GM18517 (cell line): ENCODE measurements around the gene PPM1A.

Experiments
- ATAC-seq: cut with Tn5 transposase; IDR thresholded peaks from one replicate; pipeline ENCODE4 v1.9.1; 2021; ENCODE audit warnings: mild to moderate bottlenecking, moderate library complexity; ENCODE audit not compliant: unreplicated experiment

Gene PPM1A

DNA sequence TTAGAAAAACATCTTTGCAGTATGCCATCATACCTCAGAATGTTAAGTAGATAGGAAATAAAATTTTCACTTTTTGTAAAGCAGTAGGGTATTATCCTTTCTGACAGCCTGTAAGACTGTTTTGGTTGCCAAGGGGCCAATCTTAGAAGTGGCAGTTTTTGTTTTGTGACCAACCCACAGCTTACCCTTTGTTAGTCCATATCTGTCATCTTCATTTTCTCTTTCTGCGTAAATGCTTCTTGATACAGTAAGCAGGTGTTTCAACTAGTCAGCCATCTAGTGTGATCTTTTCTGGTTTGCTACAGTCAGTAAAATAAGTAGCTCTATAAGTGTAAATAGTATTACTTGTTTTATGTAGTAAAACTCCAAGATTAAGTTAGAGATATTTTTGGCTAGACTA, 8.8 kb downstream of the PPM1A start:
- no peak for ATAC-seq

DNA sequence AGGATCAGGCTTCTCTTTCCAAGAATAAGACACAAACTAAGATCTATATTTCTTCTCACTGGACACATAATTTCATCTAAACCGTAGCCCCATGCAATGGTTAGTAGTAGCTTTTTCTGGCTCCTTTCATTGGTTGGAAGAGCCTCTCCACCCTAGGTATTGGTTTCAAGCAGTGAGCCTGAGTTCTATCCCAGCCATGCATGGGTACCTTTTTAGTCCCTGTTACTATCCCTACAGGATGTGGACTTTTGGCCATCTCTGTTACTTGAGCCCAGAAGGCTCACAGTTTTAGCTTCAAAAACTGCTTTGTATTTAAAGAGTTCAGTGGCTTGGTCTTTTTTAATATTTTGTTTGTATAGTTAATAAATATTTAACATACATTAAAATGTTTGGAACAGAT, 16.1 kb downstream of the PPM1A start:
- no peak for ATAC-seq

DNA sequence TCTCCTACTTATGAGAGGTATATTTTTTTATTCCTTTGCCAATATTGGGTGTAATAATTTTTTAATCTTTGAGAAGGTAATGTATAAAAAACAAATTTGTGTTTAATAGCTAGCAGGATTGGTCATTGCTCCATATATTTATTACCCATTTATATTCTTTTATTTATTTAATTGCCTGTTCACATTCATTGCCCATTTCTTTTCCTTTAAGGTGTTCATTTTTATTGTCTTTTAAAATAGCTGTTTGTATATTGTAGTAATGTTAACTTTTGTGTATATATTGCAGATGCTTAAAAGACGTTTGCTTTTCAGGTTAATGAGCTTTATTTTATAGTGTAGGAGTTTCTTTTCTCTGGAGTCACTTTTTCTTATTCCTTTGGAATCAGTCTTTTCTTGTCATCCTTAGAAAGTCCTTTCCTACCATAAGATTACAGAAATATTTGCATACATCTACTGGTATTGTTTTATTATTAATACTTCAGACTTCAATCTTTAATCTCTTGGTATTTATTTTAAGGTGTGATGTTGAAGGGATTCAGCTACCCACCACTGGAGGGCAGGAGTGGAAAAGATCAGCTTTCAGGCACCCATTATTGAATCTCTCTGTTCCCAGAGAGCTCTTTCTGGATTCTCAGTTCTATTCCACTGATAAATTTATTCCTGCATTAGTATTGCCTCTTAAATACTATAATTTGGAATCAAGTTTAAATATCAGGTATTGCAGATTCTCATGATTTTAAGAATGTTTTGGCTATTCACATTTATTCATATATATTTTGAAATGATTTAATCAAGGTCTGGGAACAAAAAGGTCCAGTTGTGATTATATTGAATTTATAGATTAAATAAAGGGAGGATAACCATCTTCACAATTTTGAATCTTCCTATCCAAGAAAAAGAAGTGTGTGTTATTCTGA, 17.3 kb downstream of the PPM1A start:
- no peak for ATAC-seq

DNA sequence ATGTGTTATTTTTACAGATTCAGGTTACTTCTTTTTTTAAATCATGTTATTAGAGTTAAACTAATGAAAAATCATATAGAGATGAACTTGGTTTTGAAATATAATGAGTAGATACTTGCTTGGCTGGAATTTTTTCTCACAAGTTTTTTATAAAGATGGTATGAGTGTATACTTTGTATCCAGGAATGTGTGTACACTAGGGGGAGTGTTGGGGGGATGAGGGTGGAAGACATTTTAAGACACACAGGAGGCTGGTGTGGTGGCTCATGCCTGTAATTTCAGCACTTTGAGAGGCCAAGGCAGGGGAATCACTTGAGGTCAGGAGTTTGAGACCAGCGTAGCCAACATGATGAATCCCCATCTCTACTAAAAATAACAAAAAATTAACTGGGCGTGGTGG, 23.2 kb downstream of the PPM1A start:
- ATAC-seq = no peak

DNA sequence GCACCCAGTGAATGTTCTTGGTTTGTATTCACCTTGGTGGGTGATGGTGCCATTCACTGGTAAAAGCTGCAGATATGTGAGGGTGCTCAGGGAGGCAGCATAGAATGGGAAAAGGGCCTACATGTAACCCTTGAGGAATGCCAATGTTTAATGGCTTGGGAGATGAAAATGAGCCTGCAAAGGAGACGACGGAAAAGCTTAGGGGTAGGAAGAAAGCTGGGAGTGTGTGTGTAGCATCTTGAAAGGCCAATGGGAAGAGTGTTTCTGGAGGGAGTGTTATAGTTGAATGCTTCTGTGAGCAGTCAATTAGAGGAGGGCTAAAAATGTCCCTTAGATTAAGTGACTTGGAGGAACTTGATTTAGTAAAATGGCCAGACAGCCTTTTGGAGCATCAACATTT, 24.9 kb downstream of the PPM1A start:
- no peak for ATAC-seq

DNA sequence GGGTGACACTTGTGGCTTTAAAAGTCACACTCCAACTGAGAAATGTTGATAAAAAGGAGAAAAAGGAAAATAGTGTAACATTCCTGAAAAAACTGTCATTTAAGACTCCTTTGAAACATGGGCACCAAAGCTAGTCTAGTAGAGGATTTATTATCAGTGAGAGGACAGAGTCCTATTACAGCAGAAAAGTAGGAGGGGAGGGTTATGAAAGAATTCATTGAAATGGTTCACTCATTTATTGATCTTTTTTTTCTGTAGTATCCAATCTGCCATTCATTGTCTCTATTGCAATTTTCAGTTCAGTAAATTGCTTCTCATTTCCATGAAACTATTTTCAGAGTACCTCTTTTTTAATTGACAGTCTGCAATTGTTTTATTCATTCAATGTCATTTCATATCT, 25.4 kb downstream of the PPM1A start:
- no peak for ATAC-seq

DNA sequence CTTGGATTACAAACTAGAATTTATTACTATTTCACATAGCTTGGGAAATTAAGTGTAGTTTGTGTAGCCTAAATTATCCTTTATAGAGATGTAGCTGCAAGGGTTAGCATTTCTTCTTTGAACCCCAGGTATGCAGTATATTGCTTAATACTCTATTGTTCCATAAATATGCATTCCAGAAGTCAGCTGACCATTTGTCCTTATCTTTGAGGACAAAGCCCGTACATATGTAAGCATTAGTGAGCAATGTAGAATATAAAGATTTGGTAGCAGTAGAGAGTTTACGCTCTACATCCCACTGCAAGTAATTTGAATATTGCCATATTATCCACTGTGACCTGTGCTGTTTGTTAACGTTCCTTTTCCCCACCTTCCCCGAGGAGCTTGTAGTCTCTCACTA, 26.9 kb downstream of the PPM1A start:
- no peak for ATAC-seq

DNA sequence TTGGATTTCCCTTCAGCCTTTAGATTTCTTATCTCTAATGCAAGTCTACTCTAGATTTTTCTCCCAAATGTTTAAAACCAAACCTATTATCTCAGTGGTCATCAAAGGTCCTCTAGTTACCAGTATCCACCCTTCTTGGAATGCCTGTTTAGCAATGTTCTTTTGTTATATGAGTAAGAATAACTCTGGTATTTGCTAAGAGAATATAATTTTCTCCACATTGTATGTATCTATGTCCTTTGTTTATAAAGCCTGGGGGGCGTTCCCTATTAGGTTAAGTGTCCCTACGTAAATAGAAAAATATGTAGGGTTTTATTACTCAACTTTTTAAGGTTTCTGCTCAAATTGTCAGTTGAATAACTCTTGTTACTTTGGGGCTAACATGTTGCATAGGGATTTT, 27.3 kb downstream of the PPM1A start:
- no peak for ATAC-seq

DNA sequence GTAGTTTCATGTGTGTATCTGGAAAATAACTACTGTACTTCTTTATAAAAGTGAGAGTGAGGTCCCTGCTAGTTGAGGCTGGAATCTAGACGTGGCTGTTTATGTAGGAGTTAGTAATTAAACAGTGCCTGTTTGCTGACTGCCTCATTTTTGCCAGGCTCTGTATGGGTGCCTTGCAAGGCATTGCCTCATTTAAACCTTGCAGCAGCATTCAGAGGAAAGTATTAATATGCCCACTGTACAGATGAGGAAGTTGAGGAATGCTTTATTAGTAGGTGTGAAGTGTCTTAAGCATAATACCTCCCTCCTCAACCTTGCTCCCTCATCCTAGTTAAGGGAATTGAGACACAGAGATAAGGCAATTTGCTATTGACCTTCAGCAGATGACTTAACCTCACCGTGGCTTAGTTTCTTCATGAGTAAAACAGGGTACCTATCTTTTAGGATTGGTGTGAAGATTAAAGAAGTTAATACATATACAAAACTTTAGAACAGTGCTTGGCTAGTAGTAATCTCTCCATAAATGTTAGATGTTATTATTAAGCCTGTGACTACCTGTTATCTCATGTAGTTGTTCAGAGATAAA, 28.7 kb downstream of the PPM1A start:
- ATAC-seq = no peak

DNA sequence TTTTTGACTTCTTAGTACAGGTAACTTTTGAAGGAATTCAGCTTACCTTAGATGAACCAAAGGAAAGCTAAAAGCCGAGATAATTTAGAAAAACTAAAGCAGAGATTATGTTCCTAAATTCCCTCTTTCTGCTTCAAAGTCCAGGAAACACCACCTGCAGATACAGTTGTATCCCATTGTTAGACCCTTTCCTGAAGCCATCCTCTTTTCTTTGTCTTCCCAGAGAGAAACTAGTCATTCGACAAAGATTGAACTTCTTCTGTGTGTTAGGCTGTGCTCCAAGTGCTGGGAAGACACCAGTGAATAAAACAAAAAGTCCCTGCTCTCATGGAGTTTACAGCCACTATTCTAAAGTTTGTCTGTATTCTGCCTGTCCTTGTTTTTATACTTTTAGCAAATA, 29.3 kb downstream of the PPM1A start:
- no peak for ATAC-seq

DNA sequence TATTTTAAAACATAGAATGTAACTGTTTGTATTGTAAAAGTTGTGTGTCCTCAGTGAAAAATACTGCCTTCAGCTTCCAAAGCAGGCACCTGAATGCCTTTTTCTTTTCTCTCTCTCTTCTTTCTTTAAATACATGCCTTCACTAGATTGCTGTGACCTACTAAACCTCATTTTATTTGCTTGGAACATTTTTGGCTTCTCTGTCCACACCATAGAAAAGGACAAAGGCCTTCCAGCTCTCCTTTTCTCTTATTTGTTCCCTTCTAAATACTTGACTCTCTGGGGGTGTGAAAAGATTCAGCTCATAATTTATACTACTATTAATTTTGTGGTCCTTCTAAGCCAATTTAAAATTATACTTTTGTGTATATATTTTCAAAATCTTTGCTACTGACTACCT, 38.4 kb downstream of the PPM1A start:
- no peak for ATAC-seq

DNA sequence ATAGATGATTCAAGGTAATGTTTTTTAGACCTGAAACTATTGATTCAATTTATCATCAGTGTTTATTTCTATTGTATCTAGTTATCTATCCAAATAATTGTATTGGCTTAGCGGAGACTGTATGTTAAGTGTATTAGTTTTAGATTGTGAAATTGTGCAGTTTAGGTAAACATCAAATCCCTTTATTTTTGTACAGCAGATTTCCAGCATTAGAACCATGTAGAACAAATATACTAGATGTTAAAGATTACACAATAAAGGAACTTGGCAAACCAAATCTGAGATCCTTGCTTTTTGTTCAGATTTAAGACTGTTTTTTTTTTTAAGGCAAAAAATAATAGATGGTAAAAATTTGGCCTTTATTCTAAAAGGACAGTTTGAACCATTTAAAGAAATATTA, 39.3 kb downstream of the PPM1A start:
- ATAC-seq = no peak

DNA sequence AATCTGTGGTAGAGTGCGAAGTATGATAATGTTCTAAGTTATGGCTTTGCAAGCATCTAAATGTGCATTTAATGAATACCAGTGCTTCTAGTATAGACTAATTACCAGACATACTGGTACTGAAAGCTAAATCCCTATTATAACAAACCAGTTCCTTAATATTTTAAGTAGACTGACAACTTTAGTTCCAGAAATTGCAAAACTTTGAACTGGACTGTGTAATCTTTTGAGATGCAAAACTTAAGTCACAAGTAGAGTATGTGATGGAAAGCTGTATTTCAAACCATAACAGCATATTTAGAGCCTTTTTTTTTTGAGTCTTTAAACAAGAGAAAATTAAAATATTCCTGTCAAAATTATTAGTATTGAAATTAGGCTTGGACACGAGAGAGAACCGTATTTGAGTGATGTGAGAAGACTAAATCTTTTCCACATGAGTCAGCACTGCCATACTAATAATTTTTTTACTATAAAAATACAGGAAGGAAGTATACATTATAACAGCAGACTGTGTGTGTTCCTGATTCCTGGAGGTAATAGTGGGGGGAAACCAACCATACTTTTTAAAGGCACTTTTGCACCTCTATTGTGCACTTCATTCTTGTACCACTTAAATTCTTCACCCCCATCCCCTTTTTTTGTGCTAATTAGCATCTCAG, 45.5 kb downstream of the PPM1A start:
- ATAC-seq = no peak

DNA sequence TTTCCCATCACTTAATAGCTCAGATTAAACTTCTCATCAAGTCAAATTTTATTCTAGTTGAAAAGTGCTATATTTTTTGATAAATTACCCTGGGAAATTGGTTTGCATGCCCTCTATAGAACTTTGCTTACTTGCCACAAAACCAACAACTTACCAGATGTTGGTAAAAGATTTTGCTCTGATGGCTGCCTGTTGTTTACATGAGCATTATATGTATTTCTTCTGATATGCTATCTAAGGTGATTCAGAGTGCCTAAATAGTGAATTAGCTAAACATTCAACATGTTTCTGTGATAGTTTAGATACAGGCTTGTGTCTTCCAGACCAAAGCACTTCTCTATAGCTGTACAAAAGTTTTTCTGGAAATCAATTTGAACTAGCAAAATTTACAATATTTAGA, 51.0 kb downstream of the PPM1A start:
- no peak for ATAC-seq

DNA sequence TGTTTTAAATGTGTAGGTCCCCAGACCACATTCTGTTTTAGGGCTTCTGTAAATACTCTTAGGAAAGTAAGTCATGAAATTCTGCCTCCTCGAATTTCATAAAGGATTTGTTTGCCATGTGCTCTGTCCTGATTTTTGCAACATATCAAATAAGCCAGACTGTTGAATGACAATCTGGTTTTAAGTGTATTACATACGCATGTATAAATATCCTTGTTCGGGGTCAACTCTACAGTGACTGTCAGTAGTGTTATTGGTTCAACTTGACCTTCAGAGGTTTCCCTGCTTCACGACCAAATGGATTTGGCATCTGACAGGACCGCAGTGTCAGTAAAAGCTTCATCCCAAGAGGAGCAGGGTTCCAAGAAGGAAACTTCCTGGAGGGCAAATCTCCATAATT, 52.7 kb downstream of the PPM1A start:
- no peak for ATAC-seq

DNA sequence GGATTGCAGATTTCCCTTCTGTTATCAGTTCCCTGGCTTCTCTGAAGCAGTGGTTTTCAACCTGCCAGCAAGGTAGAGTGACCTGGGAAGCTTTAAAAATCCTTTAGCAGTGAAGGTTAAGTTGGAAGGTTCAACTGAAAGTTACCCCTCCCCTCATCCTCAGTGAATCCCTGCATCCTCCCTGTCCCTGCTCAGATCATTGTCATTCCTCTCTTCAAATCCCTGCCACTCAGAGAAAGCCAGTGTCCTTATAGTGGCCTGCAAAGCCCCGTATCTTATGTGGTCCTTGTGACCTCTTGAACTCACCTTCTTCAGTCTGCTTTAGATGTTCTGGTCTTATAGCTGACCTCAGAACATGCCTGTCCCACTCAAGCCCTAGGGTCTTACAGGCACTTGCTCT, 53.6 kb downstream of the PPM1A start:
- ATAC-seq = no peak

DNA sequence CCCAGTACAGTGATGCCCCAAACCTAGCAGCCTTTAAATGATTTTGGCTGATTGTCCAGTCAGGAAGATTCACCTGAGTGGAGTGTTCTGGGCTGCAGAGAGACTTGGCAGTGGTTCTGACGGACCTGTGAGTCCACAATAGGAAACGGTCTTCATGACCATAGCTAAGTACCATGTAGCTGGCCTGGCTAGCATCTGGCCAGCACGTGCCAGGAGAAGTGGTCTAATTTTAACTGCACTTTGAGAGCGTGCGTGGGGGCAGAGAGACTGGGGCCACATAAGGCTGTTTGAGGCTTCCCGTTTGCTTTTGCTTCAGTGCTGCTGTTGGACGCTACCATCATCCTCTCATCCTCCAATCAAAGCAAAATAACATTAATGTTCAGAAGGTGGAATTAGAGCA, 54.7 kb downstream of the PPM1A start:
- ATAC-seq = no peak

DNA sequence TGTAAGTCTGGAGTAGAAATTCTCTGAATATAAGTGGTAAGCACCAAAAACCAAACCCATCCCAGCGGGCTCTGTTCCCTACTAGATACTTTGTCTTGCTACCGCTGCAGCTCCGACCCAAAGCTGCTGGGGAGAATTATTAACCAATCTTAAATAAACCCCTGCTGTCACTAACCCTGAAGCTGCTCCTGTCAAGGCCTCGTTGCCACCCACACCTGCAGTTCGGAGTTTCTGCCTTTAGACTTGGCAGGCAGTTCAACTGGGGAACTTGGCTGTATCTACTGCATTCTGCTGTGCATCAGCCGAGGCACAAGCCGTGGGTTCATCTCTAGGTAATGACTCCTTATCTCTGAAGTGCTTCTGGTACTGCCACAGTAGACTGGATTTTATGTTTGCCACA, 55.5 kb downstream of the PPM1A start:
- ATAC-seq = no peak

DNA sequence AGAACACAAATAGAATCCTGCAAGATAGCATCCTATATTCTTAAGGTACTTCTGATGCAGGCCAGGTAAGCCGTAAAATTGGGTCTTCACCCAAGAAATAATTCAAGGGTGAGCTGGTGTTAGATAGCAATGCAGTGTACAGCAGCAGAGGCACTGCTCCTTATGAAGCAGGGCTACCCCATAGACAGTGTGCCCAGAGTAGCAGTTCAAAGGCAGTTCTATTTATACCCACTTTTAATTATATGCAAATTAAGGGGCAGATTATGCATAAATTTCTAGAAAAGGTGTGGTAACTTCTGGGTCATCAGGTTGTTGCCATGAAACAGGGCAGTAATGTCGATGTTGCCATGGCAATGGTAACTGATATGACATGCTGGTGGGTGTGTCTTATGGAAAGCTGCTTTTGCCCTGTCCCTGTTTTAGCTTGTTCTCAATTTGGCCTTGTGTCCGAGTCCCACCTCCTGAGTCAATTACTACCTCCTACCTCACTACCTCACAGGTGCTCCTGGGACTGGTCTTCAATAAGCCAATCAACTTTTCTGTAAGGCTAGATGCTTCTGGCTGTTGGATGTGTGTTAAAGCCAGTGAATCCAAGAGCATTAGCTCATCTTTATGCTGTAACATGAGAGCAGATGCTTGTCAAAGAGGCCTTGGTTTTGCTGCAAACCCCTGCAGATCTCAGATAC, 61.0 kb downstream of the PPM1A start:
- no peak for ATAC-seq

DNA sequence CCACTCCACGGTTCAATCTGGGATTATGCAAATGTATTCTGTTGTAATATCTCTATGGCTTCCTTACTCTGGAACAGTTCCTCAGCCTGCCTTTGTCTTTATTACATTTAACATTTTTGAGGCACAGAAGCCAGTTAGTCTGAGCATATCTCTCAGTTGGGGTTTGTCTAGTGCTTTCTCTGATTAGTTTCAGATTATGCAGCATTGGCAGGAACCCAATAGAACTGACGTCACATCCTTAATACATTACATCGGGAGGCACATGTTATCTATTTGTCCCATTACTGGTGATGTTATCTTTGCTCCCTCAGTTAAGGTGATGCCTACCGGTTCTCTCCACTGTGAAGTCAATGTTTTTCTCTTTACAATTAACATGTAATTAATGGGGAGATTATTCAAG, 62.4 kb downstream of the PPM1A start:
- ATAC-seq = no peak

DNA sequence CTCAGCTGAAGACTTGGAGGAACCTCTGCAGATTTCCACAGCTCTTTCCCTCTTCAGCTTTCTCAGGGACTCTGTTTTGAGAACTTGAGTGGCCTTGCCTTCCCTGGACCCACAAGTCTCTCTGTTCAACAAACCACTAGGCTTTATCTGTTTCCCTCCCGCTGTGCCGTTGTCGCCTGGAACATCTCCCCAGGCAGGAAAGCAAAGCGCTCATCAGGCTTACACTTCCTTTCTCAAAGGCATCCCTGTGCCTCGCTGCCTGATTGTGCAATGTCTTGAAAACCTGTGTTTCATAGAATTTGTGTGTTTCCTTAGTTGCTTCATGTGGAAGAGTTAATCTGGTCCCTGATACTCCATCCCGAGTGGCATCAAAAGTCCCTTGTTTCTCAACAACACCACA, 64.1 kb downstream of the PPM1A start:
- no peak for ATAC-seq
